GM21360 (cell line): Measurements from ENCODE around the gene CMIP.

Source experiments
- ATAC-seq: cut with Tn5 transposase; IDR thresholded peaks from one replicate; pipeline ENCODE4 v1.9.1; 2021; ENCODE audit warnings: mild to moderate bottlenecking, moderate library complexity; ENCODE audit not compliant: unreplicated experiment

CMIP gene

DNA sequence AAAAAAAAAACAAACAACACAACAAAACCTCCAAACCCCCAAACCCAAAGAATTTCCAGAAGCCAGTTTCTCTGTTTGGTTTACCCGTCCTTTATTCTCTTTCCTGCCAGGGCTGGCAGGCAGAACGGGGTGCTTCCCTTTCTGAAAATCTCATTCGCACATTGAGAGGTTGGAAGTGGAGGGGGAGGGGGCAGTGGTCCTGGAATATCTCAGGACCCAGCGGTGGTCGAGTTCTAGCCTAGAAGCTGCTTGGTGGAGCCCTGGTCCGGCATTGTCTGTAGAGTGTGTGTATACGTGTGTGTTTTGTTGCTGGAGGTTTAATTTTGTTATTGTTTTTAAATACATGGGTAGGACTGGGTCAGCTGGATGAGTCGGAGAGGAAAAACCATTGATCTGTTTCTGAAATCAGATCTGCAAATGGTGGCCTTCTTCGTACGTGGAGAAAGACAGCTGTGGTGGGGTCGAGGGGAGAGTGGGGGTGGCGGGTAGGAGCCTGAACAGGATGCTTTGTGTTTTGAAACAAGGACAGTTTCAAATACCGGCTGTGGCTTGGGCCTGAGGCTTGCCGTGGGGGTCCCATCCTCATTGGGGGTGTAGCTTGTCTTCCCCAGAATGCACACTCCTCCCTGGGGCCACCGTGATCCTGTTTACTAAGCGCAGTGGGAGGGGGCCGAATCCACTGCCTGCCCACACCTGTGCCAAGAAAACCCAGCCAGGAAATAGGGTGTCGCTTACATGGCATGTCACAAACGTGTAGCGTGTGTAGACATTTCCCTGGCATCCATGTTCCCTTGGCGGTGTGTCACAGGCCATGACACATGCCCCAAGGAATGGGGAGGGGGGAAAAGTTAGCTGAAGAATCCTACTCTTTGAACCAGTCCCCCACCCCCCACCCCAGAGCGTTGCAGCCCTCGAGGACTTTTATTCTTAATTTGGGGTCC is 1.6 kb downstream of the CMIP start:
- ATAC-seq = no peak

DNA sequence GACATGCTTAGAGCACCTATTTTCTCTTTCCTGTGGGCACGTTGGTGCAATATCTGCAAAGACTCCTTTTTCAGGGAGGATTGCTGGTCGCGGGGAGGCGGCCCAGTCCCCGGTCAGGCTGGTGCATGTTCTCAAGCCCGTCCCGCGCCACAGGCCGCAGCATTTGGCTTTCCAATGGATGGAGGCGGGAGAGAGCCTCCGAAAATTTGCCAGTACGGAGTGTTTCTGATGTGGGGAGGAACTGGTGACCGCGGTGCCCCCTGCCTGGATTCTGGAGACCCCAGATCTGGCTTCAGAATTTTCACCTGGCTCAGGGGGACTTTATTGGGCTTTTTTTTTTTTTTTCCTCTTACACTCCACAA is 2.3 kb downstream of the CMIP start:
- no peak for ATAC-seq

DNA sequence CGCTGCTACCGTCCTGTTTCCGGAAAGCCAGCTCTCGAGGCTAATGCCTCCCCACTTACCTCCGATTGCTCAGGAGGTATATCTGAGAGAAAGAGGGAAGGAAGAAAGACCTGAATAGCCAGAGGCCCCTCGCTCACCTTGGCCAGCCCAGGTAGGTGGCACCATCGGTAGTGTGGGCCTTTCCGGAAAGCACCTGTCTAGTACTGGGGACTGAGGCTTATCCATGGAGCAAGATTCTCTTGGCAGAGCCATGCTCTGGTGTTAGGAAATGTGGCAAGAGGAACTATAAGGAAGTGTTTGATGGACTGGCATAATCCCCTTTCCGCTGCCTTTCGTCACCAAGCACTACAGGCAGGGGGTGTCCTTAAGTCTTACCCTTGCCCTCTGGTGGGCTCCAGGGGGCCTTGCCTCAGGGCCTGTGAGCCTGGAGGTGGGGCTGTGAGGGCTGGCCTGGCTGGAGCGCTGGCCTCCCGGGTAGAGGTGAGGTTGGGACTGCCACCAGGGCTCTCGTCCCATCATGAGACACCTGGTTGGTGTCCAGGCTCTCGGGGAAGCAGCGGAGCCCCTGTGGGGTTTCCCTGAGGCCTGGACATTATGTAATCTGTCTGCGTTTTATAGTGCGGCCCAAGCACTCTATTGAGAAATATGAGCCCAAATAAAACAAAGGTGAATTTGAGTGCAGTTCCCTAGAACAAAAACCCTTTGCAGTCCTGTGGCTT is 2.9 kb downstream of the CMIP start:
- ATAC-seq = no peak

DNA sequence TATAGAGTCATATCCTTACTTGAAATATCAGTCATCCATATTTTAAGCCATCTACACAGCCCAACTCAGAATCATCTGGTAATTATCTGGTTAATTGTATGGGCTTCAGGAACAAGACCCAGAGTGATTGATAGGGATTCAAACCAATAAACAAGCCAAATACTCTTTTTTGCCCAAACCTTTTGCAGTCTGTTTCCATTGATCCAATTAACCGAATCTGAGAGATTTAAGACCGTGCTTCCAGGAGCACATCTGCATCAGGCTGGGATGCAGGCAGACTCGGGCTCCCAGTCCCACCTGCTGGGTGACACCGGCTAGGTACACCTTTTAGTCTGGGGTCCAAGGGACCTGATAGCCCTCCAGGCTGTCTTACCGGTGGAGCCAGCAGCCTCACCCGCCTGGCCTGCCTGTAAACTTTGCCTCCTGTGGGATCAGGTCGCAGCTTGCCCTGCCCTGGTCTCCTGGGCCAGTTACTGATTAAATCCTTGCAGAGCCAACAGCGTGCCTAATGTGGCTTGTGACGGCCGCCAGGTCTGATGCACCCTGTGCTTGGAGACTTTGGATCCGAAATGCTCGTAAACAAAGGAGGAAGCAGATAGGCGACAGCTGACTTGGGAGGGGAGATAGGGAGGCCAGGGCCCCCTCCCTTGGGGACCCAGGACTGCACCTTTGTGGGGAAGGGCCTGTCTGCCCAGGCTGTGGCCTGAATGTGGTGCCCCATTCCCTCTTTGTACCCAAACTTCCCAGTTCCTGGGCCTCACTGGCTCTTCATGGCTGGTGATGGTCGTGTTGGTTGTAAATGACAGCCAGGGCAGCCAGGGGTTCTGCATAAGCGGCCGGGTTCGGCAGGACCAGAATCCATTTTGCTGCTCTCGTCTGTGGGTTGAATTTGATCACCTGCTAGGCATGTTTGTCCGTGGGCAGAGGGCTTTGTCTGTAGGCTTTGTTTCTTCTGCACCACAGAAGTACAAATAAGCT is 3.8 kb downstream of the CMIP start:
- no peak for ATAC-seq

DNA sequence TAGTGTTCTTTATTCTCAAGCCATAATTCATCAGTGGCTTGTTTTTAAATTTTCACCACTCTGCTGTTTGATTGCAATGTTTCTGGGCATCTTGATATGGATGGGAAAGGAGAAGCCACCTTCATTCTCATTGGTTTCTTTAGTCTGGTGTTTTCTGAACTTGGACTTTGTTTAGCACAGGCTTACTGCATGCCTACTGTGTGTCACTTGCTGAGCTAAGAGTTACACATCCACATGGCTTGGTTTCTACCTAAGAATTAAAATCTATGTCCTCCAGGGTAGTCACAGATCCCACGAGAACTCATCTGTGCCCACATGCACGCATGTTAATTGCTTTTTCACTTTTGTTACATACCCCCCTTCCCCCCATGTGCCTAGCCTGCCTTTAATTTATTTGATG is 4.6 kb downstream of the CMIP start:
- no peak for ATAC-seq

DNA sequence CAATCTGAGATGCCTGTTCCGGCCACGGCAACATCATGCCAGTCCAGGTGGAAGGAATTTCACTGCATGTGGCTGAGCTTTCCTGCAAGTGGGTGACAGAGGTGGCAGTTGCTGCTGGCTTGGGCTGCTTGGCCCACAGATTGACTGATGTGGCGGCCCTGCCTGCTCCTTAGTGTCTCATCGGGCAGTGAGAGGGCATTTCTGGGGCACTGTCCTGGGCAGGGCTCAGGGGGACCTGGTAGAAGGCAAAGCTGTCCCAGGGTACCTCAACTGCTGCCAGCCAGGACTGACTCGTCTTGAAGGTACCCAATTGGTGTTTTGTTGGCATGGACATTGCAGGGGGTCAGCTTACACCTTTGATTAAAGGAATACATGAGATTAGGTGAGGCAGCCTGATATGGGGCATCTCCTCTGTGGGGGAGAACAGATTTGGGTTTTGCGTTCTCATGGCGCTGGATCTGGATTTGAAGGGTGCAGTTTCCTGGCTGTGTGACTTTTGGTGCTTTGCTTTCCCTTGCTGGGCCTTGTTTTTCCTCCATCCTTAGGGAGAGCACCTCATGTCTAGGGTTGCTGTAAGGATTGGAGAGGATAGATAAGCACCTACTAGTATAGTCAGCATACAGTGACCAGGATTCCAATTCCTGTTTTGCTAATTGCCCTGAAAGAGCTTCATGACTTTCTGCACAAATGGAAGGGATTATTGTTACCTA is 5.4 kb downstream of the CMIP start:
- ATAC-seq = no peak

DNA sequence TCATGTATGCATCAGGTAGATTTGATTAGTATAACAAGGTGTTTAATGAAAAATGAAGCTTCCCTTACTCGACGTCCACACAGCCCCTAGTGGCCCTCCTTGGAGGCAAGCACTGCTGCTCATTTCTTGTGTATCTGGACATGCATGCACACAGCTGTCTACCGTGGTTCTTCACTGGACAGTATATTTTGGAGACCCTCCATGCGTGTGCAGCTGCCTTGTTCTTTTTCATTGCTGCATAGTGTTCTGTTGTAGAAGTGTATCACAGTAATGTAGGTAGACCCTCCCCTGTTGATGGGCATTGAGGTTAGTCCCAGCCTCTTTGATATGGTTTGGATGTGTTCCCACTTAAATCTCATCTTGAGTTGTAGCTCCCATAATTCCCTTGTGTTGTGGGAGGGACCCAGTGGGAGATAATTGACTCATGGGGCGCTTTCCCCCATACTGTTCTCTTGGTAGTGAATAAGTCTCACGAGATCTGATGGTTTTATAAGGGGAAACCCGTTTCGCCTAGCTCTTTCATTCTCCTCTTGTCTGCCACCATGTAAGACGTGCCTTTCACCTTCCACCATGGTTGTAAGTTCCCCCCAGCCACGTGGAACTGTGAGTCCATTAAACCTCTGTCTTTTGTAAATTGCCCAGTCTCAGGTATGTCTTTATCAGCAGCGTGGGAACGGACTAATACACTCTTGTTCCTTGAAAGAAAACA is 6.3 kb downstream of the CMIP start:
- ATAC-seq = no peak

DNA sequence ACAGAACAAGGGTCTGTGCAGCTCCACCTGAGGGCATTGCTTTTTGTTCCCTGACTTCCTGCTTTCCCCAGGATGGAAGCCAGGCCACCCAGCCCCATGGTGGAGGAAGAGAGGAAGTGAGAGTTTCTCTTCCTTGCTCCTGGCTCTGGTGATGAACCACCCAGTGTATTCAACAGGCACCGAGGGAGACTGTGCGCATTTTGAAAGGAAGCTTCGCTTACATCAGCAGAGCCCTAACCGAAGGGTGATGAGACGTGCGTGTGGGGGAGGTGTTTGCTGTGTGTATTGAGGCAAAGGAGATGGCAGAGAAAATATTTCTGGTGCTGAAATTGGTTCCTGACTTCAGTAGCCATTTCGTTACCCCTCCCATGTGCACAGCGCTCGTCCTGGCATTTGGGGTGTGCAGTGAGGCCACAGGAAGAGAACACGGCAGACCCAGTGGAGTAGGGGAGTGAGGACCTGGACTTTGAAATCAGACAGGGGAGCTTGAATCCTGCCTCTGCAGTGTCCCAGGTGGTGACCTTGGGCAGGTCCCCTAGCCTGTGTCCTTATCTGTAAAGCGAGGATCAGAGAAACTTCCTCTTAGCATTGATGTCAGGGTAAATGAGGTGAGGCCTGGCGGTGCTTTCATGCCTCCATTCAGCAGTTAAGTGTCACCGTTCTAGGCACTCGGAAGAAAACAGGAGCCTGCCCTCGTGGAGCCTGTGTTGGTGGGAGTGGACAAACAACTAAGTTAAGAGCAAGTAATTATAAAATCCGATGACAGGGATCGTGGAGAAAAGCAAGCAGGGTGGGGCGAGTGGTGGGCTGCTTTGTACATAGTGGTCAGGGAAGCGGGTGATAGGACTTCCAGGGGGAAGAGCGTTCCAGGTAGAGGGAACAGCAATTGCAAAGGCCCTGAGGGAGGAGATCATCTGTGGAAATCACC is 7.4 kb downstream of the CMIP start:
- ATAC-seq = no peak

DNA sequence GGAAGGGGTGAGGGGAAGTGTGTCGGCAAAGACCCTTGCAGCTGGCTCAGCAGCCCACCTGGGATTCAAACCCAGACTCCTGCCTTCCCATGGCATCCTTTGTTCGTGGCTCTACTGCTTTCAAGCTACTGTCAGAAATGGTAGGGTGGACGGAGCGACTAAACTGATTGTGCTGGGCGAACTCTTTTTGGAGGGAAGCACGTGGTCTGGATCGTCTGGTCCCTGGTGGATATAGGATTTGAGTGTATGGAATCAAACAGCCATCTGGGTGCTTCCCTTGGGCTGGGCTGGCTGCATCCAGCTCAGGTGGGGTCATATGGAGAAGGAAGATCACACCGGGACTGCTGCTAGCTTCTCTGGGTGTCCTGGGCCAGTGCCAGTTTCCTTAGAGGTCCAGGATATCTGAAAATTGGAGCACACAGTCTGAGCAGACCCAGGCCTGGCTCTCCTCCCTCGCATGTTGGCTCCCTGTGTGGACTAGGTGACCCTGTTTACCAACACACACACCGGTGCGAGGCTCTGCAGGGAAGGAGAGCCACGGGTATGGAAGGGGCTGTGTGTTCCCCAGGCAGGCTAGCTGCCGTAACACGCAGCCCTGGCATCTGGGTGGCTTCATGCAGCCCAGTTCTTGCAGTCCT is 8.6 kb downstream of the CMIP start:
- no peak for ATAC-seq

DNA sequence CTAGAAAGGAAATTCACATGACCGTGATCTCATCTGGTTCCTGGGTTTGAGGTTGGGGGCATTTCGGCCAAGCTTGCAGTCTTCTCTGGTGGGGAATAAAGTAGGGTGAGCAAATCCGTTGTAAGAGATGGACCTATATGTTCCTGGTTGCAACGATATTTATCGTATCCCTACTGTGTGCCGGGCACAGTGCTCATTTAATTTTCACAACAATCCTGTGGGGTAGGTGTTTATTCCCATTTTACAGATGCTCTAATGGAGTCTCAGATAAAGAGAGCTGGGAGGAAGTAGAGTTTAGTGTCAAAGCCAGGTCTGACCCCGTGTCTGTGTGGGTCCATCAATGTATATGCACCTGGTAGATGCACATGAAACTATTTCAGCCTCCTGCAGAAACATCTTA is 9.4 kb downstream of the CMIP start:
- ATAC-seq = no peak

DNA sequence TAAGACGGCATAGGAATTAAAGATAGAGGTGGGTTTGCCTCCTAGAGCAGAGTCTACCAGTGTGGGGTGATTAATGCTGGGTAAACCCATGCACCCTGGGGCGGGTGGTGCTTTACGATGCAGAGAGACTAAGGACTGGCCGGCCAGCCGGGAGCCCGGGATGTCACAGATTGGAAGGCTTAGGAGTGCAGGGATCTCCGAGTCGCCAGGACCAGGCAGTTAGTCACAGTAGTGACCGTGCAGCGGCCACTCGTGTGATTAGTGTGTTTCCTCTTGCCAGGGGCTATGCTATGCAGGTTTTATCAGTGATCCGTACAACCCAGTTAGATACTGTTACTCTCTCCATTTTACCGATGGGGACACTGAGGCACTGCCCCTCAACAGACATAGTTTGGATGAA is 10.4 kb downstream of the CMIP start:
- ATAC-seq = no peak

DNA sequence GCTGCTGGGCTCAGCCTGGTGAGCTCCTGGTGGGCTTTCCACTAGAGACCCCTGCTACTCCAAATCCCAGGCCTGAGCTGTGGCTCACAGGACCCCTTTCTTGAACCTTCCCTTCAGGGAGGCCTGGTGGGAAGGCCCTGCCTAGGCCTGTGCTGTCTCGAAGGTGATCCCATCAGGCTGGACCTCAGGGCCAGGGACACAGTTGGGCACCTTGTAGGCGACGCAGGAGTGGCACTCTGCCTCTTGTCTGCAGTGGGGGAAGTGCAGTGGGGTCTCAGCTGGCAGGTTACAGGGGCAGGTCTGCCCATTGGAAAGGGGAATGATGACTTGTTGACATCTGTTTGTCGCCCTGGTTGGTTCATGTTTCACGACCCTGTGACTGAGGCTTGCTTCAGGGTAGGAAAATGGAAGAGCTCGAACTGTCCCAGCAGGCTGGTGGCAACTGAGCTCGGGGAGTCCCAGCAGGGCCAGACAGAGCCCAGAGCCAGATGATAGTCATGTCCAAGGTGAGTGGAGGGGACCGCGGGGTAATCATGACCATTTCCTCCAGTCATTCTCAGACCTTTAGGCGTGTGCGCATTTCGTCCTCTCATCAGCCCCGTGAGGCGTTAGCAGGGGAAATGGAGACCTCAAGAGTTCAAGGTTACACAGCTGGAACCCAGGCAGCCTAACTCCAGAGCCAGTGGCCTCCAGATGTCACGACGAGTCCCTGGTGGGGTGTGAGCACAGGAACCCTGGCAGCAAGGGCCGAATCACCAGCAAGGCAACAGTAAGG is 11.3 kb downstream of the CMIP start:
- ATAC-seq = no peak

DNA sequence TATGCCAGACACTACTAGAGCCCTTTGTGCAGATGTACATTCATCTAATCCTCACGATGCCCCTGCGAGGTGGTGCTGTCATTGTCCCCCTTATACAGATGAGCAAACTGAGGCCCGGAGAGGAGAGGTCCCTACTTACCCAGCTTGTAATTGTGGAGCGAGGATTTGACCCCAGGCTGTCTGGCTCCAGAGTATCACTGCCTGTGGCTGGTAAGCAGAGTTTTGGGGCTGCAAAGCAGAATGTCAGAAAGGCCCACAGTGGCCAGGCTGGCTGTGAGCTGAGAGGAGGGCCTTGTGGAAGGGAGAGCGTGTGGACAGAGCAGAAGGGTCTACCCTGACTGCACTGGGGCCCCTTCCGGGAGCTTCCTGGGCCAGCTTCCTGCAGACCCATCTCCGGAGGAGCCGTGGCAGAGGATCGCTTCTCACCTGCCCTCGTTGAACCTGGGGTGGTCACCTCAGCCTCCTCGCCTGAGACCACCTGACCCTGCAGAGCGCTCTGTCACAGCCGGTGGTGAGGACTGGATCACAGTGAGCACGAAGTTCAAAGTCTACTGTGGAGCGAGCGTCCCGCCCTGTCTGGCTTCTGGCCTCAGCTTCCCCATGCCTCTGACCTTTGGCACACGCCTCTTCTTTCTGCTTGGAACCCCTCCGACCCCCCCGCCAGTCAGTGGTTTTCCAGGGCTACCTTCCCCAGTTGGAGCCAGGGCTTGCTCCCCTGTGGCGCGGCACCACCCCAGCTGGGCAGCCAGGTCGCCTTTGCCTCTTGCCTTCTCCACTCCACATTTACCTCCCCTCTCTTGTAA is 12.1 kb downstream of the CMIP start:
- no peak for ATAC-seq

DNA sequence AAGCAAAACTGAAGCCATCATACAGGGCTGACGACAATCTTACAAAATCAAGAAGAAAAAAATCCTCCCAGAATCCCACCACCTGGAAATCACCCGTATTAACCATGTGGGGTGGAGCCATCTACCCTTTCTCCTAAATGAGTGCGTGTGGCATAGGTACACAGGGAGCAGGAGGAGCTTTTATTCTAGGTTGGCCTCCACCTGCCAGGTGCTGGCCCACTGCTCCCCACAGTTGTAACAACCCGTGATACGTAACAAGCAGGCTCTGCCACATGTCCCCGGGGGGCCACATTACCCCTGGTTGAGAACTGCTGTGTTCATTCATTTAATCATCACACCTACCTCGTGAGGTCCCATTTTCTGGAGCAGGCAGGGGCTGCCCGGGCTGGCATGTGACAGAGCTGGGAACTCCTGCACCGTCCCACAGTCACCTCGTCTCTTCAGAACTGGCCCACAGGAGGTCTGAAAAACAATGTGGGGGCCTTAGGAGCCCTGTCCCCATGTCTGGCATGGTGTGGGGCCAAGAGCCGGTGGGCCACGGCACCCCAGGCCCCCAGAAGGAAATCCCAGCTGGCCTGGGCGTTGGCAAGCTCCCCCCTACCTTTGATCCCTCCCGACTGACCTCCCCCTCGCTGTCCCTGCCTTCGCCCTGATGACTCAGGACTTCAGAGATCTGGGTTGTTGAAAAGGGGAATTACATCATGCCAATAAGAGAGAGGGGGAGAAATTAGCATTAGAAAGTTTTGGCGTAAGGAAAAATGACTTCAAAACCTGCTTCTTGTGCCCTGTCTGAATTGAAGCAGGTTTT is 12.9 kb downstream of the CMIP start:
- no peak for ATAC-seq

DNA sequence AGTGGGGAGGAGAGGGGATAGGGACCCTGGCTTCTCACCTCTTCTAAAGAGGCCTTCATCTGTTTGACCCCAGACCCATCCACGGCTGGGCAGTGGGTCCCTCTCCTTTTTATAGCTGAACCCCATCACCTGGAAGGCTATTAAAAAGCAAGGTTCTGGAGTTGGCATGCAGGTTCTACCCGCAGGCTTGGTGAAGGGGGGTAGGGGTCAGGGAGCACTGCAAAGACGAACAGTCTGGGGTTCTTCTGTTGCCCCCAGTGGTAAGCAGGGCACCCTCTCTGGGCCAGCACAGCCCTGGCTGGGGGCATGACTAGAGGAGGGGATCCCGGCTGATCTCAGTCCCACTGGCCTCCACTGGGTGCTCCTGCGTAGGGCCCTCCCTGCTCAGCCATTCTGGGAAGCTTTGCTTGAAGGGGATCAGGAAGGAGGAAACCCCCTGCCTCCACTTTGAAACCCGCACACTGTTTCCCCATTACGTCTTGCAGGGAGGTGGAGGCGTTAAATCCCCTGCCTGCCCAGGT is 13.6 kb downstream of the CMIP start:
- no peak for ATAC-seq
